Endothelial cell of umbilical vein (primary cell): Measurements from ENCODE around the gene KCNIP1. TPM values are rescaled to one million over a fixed set of nuclear protein-coding genes. Genes with fewer than 3 reads are reported as not detected.

ENCODE experiments used
- BruUV-seq: library from RNA; stranded (reverse); fragments of 400-500 nt; replicated peaks from 2 replicates; lab custom pipeline; 2021; lab: Mats Ljungman, UMichigan
- CTCF ChIA-PET: fragments of 300-600, 350-600 bp; sonication (Branson Sonifier 250); formaldehyde crosslinking; loops from one replicate; lab custom pipeline; 2021; ENCODE audit warnings: antibody characterized with exemption, inconsistent platforms; lab: Charles Lee
- POLR2A ChIA-PET: fragments of 300-600, 350-600 bp; sonication (Branson Sonifier 250); formaldehyde crosslinking; loops from one replicate; lab custom pipeline; 2021; ENCODE audit warnings: antibody characterized with exemption, inconsistent platforms; lab: Charles Lee
- DNase-seq: peaks from one replicate; pipeline ENCODE4 v3.0.0-alpha.2; 2011; ENCODE audit warnings: low read depth, low spot score
- FAIRE-seq: peaks from 2 replicates; lab custom pipeline; 2011; peaks lifted over from hg19 to GRCh38; lab: Jason Lieb, UNC
- H2AFZ ChIP-seq: 2 replicates; pipeline ENCODE4 v1.6.0; 2012; ENCODE audit warnings: low read depth, low read length, control low read depth, inconsistent platforms
- H3K27ac ChIP-seq: 2 replicates; pipeline ENCODE4 v1.5.1; 2011; ENCODE audit warnings: low read depth, mild to moderate bottlenecking, control low read depth, low read length, moderate library complexity; ENCODE audit not compliant: insufficient read depth
- H3K27me3 ChIP-seq, 2 experiments: 2 replicates each; pipeline versions ENCODE4 v1.6.0 to v1.6.1; 2011; ENCODE audit warnings: low read length in 2 of 2, mixed read lengths in 1 of 2; ENCODE audit not compliant: control insufficient read depth in 2 of 2, insufficient read depth in 2 of 2
- H3K36me3 ChIP-seq, 2 experiments: 2 replicates in 1 of 2; 3 replicates in 1 of 2; pipeline ENCODE4 v1.5.1; 2011; ENCODE audit warnings: low read length in 2 of 2, mild to moderate bottlenecking in 1 of 2, moderate library complexity in 1 of 2; ENCODE audit not compliant: control insufficient read depth in 2 of 2, insufficient read depth in 2 of 2; ENCODE audit errors: extremely low read depth in 1 of 2
- H3K4me1 ChIP-seq: 3 replicates; pipeline ENCODE4 v1.5.1; 2011; ENCODE audit warnings: mild to moderate bottlenecking, low read length; ENCODE audit not compliant: control insufficient read depth, insufficient read depth; ENCODE audit errors: extremely low read depth
- H3K4me2 ChIP-seq: 2 replicates; pipeline ENCODE4 v1.6.1; 2011; ENCODE audit warnings: low read length, control low read depth, mixed read lengths; ENCODE audit not compliant: insufficient read depth
- H3K4me3 ChIP-seq, 3 experiments: fragments of 200-600 bp in 1 of 3; sonication (generic), shearing (Covaris generic) in 1 of 3; replicated peaks in 1 of 3; 2 replicates each; pipeline ENCODE4 v1.5.1; 2011 to 2016; ENCODE audit warnings: control low read depth in 3 of 3, low read length in 3 of 3, mild to moderate bottlenecking in 2 of 3, inconsistent platforms in 1 of 3, low read depth in 1 of 3, moderate library complexity in 1 of 3; ENCODE audit not compliant: insufficient read depth in 1 of 3
- H3K79me2 ChIP-seq: 2 replicates; pipeline ENCODE4 v1.6.0; 2012; ENCODE audit warnings: low read length, inconsistent platforms; ENCODE audit not compliant: control insufficient read depth, insufficient read depth
- H3K9ac ChIP-seq: replicated peaks from 2 replicates; pipeline ENCODE3; 2011; ENCODE audit warnings: low read length, control low read depth; ENCODE audit not compliant: insufficient read depth; ENCODE audit errors: extremely low read depth
- H3K9me1 ChIP-seq: replicated peaks from 3 replicates; pipeline ENCODE4 v1.6.0; 2011; ENCODE audit warnings: mild to moderate bottlenecking, low read length; ENCODE audit not compliant: control insufficient read depth, insufficient read depth; ENCODE audit errors: extremely low read depth
- H3K9me3 ChIP-seq: replicated peaks from 2 replicates; pipeline ENCODE4 v1.5.1; 2012; ENCODE audit warnings: low read length, inconsistent platforms; ENCODE audit not compliant: control insufficient read depth, insufficient read depth
- H4K20me1 ChIP-seq: replicated peaks from 2 replicates; pipeline ENCODE3; 2011; ENCODE audit warnings: mild to moderate bottlenecking, low read length; ENCODE audit not compliant: control insufficient read depth, insufficient read depth; ENCODE audit errors: extremely low read depth
- EZH2 ChIP-seq: IDR thresholded peaks from 2 replicates; pipeline ENCODE4 v1.6.1; 2012; ENCODE audit warnings: borderline replicate concordance, low read depth, mild to moderate bottlenecking, moderate library complexity, low read length, inconsistent platforms; ENCODE audit not compliant: severe bottlenecking
- FOS ChIP-seq: IDR thresholded peaks from 2 replicates; pipeline ENCODE4 v1.6.1; 2011; ENCODE audit warnings: mild to moderate bottlenecking, low read length, moderate library complexity, borderline replicate concordance; ENCODE audit not compliant: insufficient read depth
- GATA2 ChIP-seq: IDR thresholded peaks from 2 replicates; pipeline ENCODE4 v1.7.0; 2011; ENCODE audit warnings: low read depth, mild to moderate bottlenecking, moderate library complexity, mixed read lengths, low read length; ENCODE audit not compliant: insufficient read length, insufficient read depth
- JUN ChIP-seq: IDR thresholded peaks from 2 replicates; pipeline ENCODE4 v1.6.1; 2011; ENCODE audit warnings: borderline replicate concordance, low read depth; ENCODE audit not compliant: insufficient read length, insufficient read depth
- MAX ChIP-seq: IDR thresholded peaks from 2 replicates; pipeline ENCODE4 v1.6.1; 2011; ENCODE audit not compliant: insufficient read depth, insufficient read length
- MYC ChIP-seq: IDR thresholded peaks from one replicate; pipeline ENCODE4 v1.6.1; 2011; ENCODE audit warnings: mild to moderate bottlenecking, low read depth, low read length
- POLR2A ChIP-seq: IDR thresholded peaks from 2 replicates; pipeline ENCODE4 v1.6.1; 2012; ENCODE audit warnings: low read depth, mild to moderate bottlenecking, control low read depth, low read length
- POLR2AphosphoS5 ChIP-seq: IDR thresholded peaks from 2 replicates; pipeline ENCODE4 v1.6.1; 2012; ENCODE audit warnings: low read depth, mild to moderate bottlenecking, control low read depth, low read length, moderate library complexity; ENCODE audit not compliant: insufficient read depth
- dilution Hi-C: fragments of 300-500 bp; cut with MboI; formaldehyde crosslinking; loops from one replicate; pipeline ENCODE4 v1.15.0; 2019; ENCODE audit warnings: low sequenced_read_pairs; ENCODE audit not compliant: extremely low pct_ligation_motif_present
- intact Hi-C: fragments of 100-400 bp; cut with micrococcal nuclease; formaldehyde crosslinking; loops from one replicate; pipeline ENCODE4 v1.10.0; 2022
- polyA plus RNA-seq, 4 experiments: library from polyadenylated mRNA; depleted of rRNA in 3 of 4; stranded (reverse) in 3 of 4; unstranded in 1 of 4; fragments of >200 nt; gene quantifications; 2 replicates each; pipeline versions ENCODE4 v1.2.1 to v1.2.3, GENCODE V29; 2011 to 2012; ENCODE audit warnings: missing spikeins in 1 of 4
- total RNA-seq: library from RNA; stranded (reverse); gene quantifications from 2 replicates; pipeline ENCODE4 v1.2.3, GENCODE V29; 2021
- TF ChIP-seq, protein P1 (sequence below), 2 donors: IDR thresholded peaks; 1 replicate in 1 of 2; 2 replicates in 1 of 2; pipeline ENCODE4 v1.5.1; 2011; ENCODE audit warnings: low read length in 2 of 2, mild to moderate bottlenecking in 2 of 2, moderate library complexity in 2 of 2, control low read depth in 1 of 2, inconsistent platforms in 1 of 2, low read depth in 1 of 2; ENCODE audit not compliant: insufficient read depth in 1 of 2; ENCODE audit errors: extremely low read depth in 1 of 2

KCNIP1 gene
- total and polyA plus RNA-seq, 2 donors (not counting 3 experiments of a cell fraction or from before 2014, with no cell fraction given): 0.15 TPM; not detected in 1

DNA sequence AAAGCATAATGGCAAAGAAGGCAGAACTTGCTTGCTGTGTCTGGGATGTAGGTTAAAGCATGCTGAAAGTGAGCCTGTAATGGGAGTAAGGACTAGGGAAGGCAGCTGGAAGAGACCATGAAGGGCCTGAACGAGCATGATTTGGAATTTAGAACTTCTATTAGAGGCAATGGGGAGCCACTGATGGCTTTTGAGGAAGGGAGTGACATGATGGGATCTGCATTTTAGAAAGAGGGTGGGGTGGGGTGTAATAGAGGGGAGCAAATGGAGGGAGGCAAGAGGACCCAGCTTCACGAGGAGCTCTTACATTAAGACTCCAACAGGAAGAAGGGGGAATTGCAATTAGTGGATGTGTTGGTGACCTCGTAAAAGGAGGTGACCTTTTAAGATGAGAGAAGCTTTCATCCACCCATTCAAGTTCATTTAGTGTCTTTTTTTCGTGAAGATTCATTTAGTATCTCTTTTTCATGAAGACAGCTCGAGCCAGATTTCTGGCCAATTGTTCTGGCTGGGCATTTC is 266.1 kb downstream of the KCNIP1 start:
- CTCF ChIA-PET: interaction anchor here (1.0 to 1.5 kb wide), 3 partner anchors 21 to 39 kb away, joined by 3 to 5 read pairs (median 5); no protein-coding TSS in a partner anchor
- dilution Hi-C loops: no loop called here

More for the DNA sequence above, 266.1 kb downstream of the KCNIP1 start:
- no peaks in the 10 kb centered on the region for H3K79me2 ChIP-seq
- no peak overlapping the region for H3K27ac ChIP-seq
- DNase-seq: no peak
- H3K36me3 ChIP-seq: no peaks in the 10 kb centered on the region
- POLR2A ChIA-PET: no interaction called here
- H3K27me3 ChIP-seq: peaks cover 2 to 3% of the 10 kb centered on the region in 2 experiments
- H3K9ac ChIP-seq: no peak overlapping the region
- H2AFZ ChIP-seq: no peak overlapping the region
- H3K4me2 ChIP-seq: no peak overlapping the region
- H3K9me1 ChIP-seq: no peaks in the 10 kb centered on the region
- no TSS peak for BruUV-seq
- H3K9me3 ChIP-seq: no peaks in the 10 kb centered on the region
- intact Hi-C loops: no loop called here
- no peak overlapping the region for H3K4me3 ChIP-seq
- no peak for FAIRE-seq
- no peaks in the 10 kb centered on the region for H3K4me1 ChIP-seq
- no peak for TF ChIP-seq GATA2
- TF ChIP-seq, protein P1, sequence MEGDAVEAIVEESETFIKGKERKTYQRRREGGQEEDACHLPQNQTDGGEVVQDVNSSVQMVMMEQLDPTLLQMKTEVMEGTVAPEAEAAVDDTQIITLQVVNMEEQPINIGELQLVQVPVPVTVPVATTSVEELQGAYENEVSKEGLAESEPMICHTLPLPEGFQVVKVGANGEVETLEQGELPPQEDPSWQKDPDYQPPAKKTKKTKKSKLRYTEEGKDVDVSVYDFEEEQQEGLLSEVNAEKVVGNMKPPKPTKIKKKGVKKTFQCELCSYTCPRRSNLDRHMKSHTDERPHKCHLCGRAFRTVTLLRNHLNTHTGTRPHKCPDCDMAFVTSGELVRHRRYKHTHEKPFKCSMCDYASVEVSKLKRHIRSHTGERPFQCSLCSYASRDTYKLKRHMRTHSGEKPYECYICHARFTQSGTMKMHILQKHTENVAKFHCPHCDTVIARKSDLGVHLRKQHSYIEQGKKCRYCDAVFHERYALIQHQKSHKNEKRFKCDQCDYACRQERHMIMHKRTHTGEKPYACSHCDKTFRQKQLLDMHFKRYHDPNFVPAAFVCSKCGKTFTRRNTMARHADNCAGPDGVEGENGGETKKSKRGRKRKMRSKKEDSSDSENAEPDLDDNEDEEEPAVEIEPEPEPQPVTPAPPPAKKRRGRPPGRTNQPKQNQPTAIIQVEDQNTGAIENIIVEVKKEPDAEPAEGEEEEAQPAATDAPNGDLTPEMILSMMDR (IDR thresholded peaks at IDR 0.05; ENCODE audit: extremely low read depth in 1 of 2, insufficient read depth in 1 of 2, low read depth in 1 of 2, low read length in 2 of 2): no peak
- no peak for TF ChIP-seq POLR2A
- no peak for TF ChIP-seq FOS
- TF ChIP-seq EZH2: no peak
- TF ChIP-seq JUN: no peak
- TF ChIP-seq MYC: no peak
- TF ChIP-seq POLR2AphosphoS5: no peak
- no peak for TF ChIP-seq MAX
- H4K20me1 ChIP-seq: no peaks in the 10 kb centered on the region
